ENCODE data around the gene CFAP251. TPM values are rescaled to one million over a fixed set of nuclear protein-coding genes. Genes with fewer than 3 reads are reported as not detected.

Gene CFAP251
- total and polyA plus RNA-seq, 2 of the 8 experiments (the other 6 are each of a cell fraction or from before 2014, with no cell fraction given) = 1.8 to 2.9 TPM

- TF ChIP-seq CTCF (IDR thresholded peaks at IDR 0.05; ENCODE audit: control extremely low read depth in 1 of 3, insufficient read depth in 1 of 3, low read depth in 1 of 3, low read length in 3 of 3) = no peak
- no peak for TF ChIP-seq POLR2A (IDR thresholded peaks at IDR 0.05; ENCODE audit: control extremely low read depth in 1 of 2, low read depth in 2 of 2, low read length in 2 of 2)
- TF ChIP-seq TBP (IDR thresholded peaks at IDR 0.05; ENCODE audit: low read depth, low read length) = no peak
- no peak for TF ChIP-seq SIN3A (conservative IDR thresholded peaks at IDR 0.05 in 1 of 2, IDR thresholded peaks at IDR 0.05 in 1 of 2; ENCODE audit: low read depth in 1 of 2, low read length in 2 of 2)
- TF ChIP-seq KDM1A (IDR thresholded peaks at IDR 0.05; ENCODE audit: borderline replicate concordance, low read length) = no peak
These were observed 124.5 kb downstream of the CFAP251 start (continued) for GRCh38 chr12:122042910-122043309.

Data from H1 (cell line).